IMR-90 (cell line): ENCODE measurements around the gene TAAR1. TPM values are rescaled to one million over a fixed set of nuclear protein-coding genes. Genes with fewer than 3 reads are reported as not detected.

Source experiments
- ATAC-seq: fragments of 200-7000 bp; cut with Tn5 transposase; 2 replicates; pipeline ENCODE4 v1.9.1; 2020; ENCODE audit warnings: low read depth, mild to moderate bottlenecking, moderate library complexity
- BruUV-seq: library from RNA; stranded (reverse); fragments of 400-500 nt; replicated peaks from 2 replicates; lab custom pipeline; 2021; lab: Mats Ljungman, UMichigan
- CTCF ChIA-PET: fragments of 300-600 bp; formaldehyde crosslinking; extraction: SDS; loops from one replicate; lab custom pipeline; 2021; ENCODE audit warnings: antibody characterized with exemption; lab: Yijun Ruan, JAX
- POLR2A ChIA-PET: fragments of 300-600 bp; sonication (Branson Sonifier 250); formaldehyde crosslinking; loops from one replicate; lab custom pipeline; 2022; ENCODE audit warnings: antibody characterized with exemption; ENCODE audit not compliant: unreplicated experiment; lab: Charles Lee
- DNase-seq: peaks from one replicate; pipeline ENCODE4 v3.0.0; 2013
- H2AFZ ChIP-seq: replicated peaks from 2 replicates; pipeline ENCODE3; 2013; ENCODE audit warnings: low read length, mild to moderate bottlenecking; ENCODE audit not compliant: poor library complexity
- H2AK5ac ChIP-seq: 2 replicates; pipeline ENCODE4 v1.6.1; 2013; ENCODE audit warnings: low read depth, low read length, inconsistent platforms
- H2AK9ac ChIP-seq: replicated peaks from 2 replicates; pipeline ENCODE3; 2013; ENCODE audit warnings: mild to moderate bottlenecking, low read depth, low read length, moderate library complexity; ENCODE audit not compliant: poor library complexity
- H2BK120ac ChIP-seq: 2 replicates; pipeline ENCODE4 v1.6.1; 2013; ENCODE audit warnings: low read depth, low read length, inconsistent platforms
- H2BK15ac ChIP-seq: 3 replicates; pipeline ENCODE4 v1.6.1; 2013; ENCODE audit warnings: low read depth, low read length, inconsistent platforms
- H2BK20ac ChIP-seq: 2 replicates; pipeline ENCODE4 v1.6.1; 2013; ENCODE audit warnings: low read depth, mild to moderate bottlenecking, inconsistent platforms, low read length, moderate library complexity
- H2BK5ac ChIP-seq: 2 replicates; pipeline ENCODE4 v1.6.1; 2013; ENCODE audit warnings: mild to moderate bottlenecking, low read depth, low read length, inconsistent platforms; ENCODE audit not compliant: poor library complexity, severe bottlenecking
- H3K14ac ChIP-seq: replicated peaks from 2 replicates; pipeline ENCODE4 v1.6.1; 2013; ENCODE audit warnings: low read depth, low read length, inconsistent platforms
- H3K18ac ChIP-seq: 2 replicates; pipeline ENCODE4 v1.6.1; 2013; ENCODE audit warnings: low read depth, low read length, control low read depth
- H3K23ac ChIP-seq: 2 replicates; pipeline ENCODE4 v1.6.1; 2013; ENCODE audit warnings: low read depth, low read length, inconsistent platforms
- H3K27ac ChIP-seq: 2 replicates; pipeline ENCODE4 v1.5.1; 2013; ENCODE audit warnings: mild to moderate bottlenecking, control low read depth, low read length; ENCODE audit not compliant: insufficient read depth
- H3K27me3 ChIP-seq: 2 replicates; pipeline ENCODE4 v1.6.1; 2013; ENCODE audit warnings: low read length; ENCODE audit not compliant: control insufficient read depth, insufficient read depth
- H3K36me3 ChIP-seq: 2 replicates; pipeline ENCODE4 v1.6.1; 2013; ENCODE audit warnings: low read length, mixed read lengths; ENCODE audit not compliant: control insufficient read depth, insufficient read depth
- H3K4ac ChIP-seq: 2 replicates; pipeline ENCODE4 v1.6.1; 2013; ENCODE audit warnings: low read depth, low read length, inconsistent platforms
- H3K4me1 ChIP-seq: 2 replicates; pipeline ENCODE4 v1.6.1; 2013; ENCODE audit warnings: low read length, mixed read lengths; ENCODE audit not compliant: control insufficient read depth, insufficient read depth
- H3K4me2 ChIP-seq: 2 replicates; pipeline ENCODE4 v1.6.1; 2013; ENCODE audit warnings: low read depth, mild to moderate bottlenecking, control low read depth, low read length, moderate library complexity
- H3K4me3 ChIP-seq: 2 replicates; pipeline ENCODE4 v1.5.1; 2013; ENCODE audit warnings: low read depth, mild to moderate bottlenecking, control low read depth, low read length, moderate library complexity; ENCODE audit not compliant: insufficient read depth
- H3K56ac ChIP-seq: 2 replicates; pipeline ENCODE4 v1.6.1; 2013; ENCODE audit warnings: low read length, inconsistent platforms; ENCODE audit not compliant: insufficient read depth; ENCODE audit errors: extremely low read depth
- H3K79me1 ChIP-seq, 2 experiments: 2 replicates each; pipeline ENCODE4 v1.6.1; 2013; ENCODE audit warnings: low read length in 2 of 2, inconsistent platforms in 1 of 2, low read depth in 1 of 2
- H3K9ac ChIP-seq: 2 replicates; pipeline ENCODE4 v1.6.1; 2013; ENCODE audit warnings: low read depth, low read length, control low read depth
- H3K9me1 ChIP-seq: 2 replicates; pipeline ENCODE4 v1.6.1; 2013; ENCODE audit warnings: low read length, inconsistent platforms; ENCODE audit not compliant: insufficient read depth
- H3K9me3 ChIP-seq: 2 replicates; pipeline ENCODE4 v1.6.1; 2013; ENCODE audit warnings: low read length; ENCODE audit not compliant: control insufficient read depth, insufficient read depth
- H4K20me1 ChIP-seq: 2 replicates; pipeline ENCODE4 v1.6.1; 2013; ENCODE audit warnings: low read length, inconsistent platforms; ENCODE audit not compliant: insufficient read depth
- H4K5ac ChIP-seq: 2 replicates; pipeline ENCODE4 v1.6.1; 2013; ENCODE audit warnings: mild to moderate bottlenecking, low read depth, low read length, control low read depth
- H4K8ac ChIP-seq, 2 experiments: 2 replicates each; pipeline ENCODE4 v1.6.1; 2013; ENCODE audit warnings: low read depth in 2 of 2, low read length in 2 of 2, control low read depth in 1 of 2, inconsistent platforms in 1 of 2
- H4K91ac ChIP-seq: 2 replicates; pipeline ENCODE4 v1.6.1; 2013; ENCODE audit warnings: low read depth, low read length, inconsistent platforms; ENCODE audit not compliant: insufficient read depth
- BHLHE40 ChIP-seq: fragments of 150-350 bp; IDR thresholded peaks from 2 replicates; pipeline ENCODE4 v1.6.1; 2016; ENCODE audit warnings: mild to moderate bottlenecking, low read depth, low read length
- CEBPB ChIP-seq: IDR thresholded peaks from 2 replicates; pipeline ENCODE4 v1.6.1; 2012; ENCODE audit warnings: low read depth, low read length, improper control_type of control experiment
- CHD1 ChIP-seq: IDR thresholded peaks from 2 replicates; pipeline ENCODE4 v1.6.1; 2012; ENCODE audit warnings: low read depth, low read length, improper control_type of control experiment
- CTCF ChIP-seq: conservative IDR thresholded peaks from 2 replicates; pipeline ENCODE4 v1.5.1; 2012; ENCODE audit warnings: mild to moderate bottlenecking, low read depth, low read length, improper control_type of control experiment
- ELK1 ChIP-seq: fragments of 150-350 bp; IDR thresholded peaks from 2 replicates; pipeline ENCODE4 v1.6.1; 2016; ENCODE audit warnings: low read depth, mild to moderate bottlenecking, low read length, moderate library complexity, borderline replicate concordance
- FOS ChIP-seq: fragments of 150-350 bp; IDR thresholded peaks from 2 replicates; pipeline ENCODE4 v1.6.1; 2016; ENCODE audit warnings: low read depth, low read length
- MAFK ChIP-seq: IDR thresholded peaks from 2 replicates; pipeline ENCODE4 v1.6.1; 2012; ENCODE audit warnings: low read depth, low read length, improper control_type of control experiment
- MAZ ChIP-seq: IDR thresholded peaks from 2 replicates; pipeline ENCODE4 v1.6.1; 2012; ENCODE audit warnings: low read depth, mild to moderate bottlenecking, low read length, improper control_type of control experiment, moderate library complexity, borderline replicate concordance
- MXI1 ChIP-seq: IDR thresholded peaks from 2 replicates; pipeline ENCODE4 v1.6.1; 2012; ENCODE audit warnings: low read depth, mild to moderate bottlenecking, low read length, moderate library complexity, borderline replicate concordance
- NFE2L2 ChIP-seq: fragments of 150-350 bp; IDR thresholded peaks from 2 replicates; pipeline ENCODE4 v1.6.1; 2016; ENCODE audit warnings: low read depth, mild to moderate bottlenecking, low read length
- POLR2A ChIP-seq: IDR thresholded peaks from 2 replicates; pipeline ENCODE4 v1.6.1; 2012; ENCODE audit warnings: mild to moderate bottlenecking, low read depth, low read length
- RAD21 ChIP-seq: IDR thresholded peaks from 2 replicates; pipeline ENCODE4 v1.6.1; 2012; ENCODE audit warnings: low read length, improper control_type of control experiment
- RCOR1 ChIP-seq: IDR thresholded peaks from 2 replicates; pipeline ENCODE4 v1.6.1; 2012; ENCODE audit warnings: mild to moderate bottlenecking, low read length, improper control_type of control experiment; ENCODE audit not compliant: insufficient replicate concordance
- RFX5 ChIP-seq: IDR thresholded peaks from 2 replicates; pipeline ENCODE4 v1.8.0; 2012; ENCODE audit warnings: low read depth, mild to moderate bottlenecking, low read length, moderate library complexity
- SMC3 ChIP-seq: fragments of 150-350 bp; IDR thresholded peaks from 2 replicates; pipeline ENCODE4 v1.6.1; 2016; ENCODE audit warnings: low read depth, mild to moderate bottlenecking, antibody characterized with exemption, low read length, moderate library complexity
- USF2 ChIP-seq: fragments of 150-350 bp; IDR thresholded peaks from 2 replicates; pipeline ENCODE4 v1.6.1; 2017; ENCODE audit warnings: mild to moderate bottlenecking, antibody characterized with exemption, low read length, low read depth
- WGBS, 2 experiments: methylation state at CpG; one replicate each; pipeline versions ENCODE4 v1.1.5 to v1.1.7; 2013; ENCODE audit warnings: missing lambda C conversion rate in 2 of 2; ENCODE audit not compliant: insufficient read length in 1 of 2; ENCODE audit errors: extremely low coverage in 2 of 2; 5-methylcytosine and 5-hydroxymethylcytosine counted together
- dilution Hi-C: fragments of 300-500 bp; cut with HindIII; formaldehyde crosslinking; loops from one replicate; pipeline ENCODE4 v1.14.3; 2018; ENCODE audit warnings: low sequenced_read_pairs; ENCODE audit not compliant: unreplicated experiment
- in situ Hi-C: fragments of 300-500 bp; cut with MboI; formaldehyde crosslinking; loops from 3 replicates; pipeline ENCODE4 v1.14.3; 2019; ENCODE audit warnings: low sequenced_read_pairs, inconsistent platforms, mixed read lengths
- intact Hi-C: fragments of 100-400 bp; cut with micrococcal nuclease; formaldehyde crosslinking; loops from 2 replicates; pipeline ENCODE4 v1.10.0; 2022
- polyA plus RNA-seq, 3 experiments: library from polyadenylated mRNA; depleted of rRNA; stranded (reverse); fragments of >200 nt; gene quantifications; 2 replicates each; pipeline ENCODE4 v1.2.3, GENCODE V29; 2012; ENCODE audit warnings: low replicate concordance in 1 of 3
- total RNA-seq: library from RNA; depleted of rRNA; stranded (reverse); fragments of >200 nt; gene quantifications from 2 replicates; pipeline ENCODE4 v1.2.3, GENCODE V29; 2012

The TAAR1 gene
- total and polyA plus RNA-seq, 2 of the 4 experiments (the other 2 are of a cell fraction), result not detected

- no TSS peak for BruUV-seq
- no peak overlapping the region for H2AFZ ChIP-seq
- ChIA-PET POLR2A (no interaction called here), CTCF (interaction anchor here (0.6 to 0.9 kb wide), 2 partner anchors 32 to 114 kb away, joined by 3 to 7 read pairs; no protein-coding TSS in a partner anchor)
- H3K36me3 ChIP-seq, result no peaks in the 10 kb centered on the region
- H3K4me3 ChIP-seq, result no peak overlapping the region
- H3K14ac ChIP-seq, result no peak overlapping the region
- no peak overlapping the region for H3K4ac ChIP-seq
- H4K91ac ChIP-seq, result no peak overlapping the region
- DNase-seq, result no peak
- no peak overlapping the region for H4K5ac ChIP-seq
- H2BK5ac ChIP-seq, result no peak overlapping the region
- TF ChIP-seq POLR2A, result no peak
- TF ChIP-seq SMC3, result no peak
- no peak for TF ChIP-seq MAZ
- TF ChIP-seq RFX5, result no peak
- TF ChIP-seq CEBPB, result no peak
- TF ChIP-seq RAD21, result no peak
- TF ChIP-seq MAFK, result no peak
- TF ChIP-seq CHD1, result no peak
- TF ChIP-seq NFE2L2, result no peak
- TF ChIP-seq FOS, result no peak
- TF ChIP-seq ELK1, result no peak
- TF ChIP-seq CTCF, result no peak
- TF ChIP-seq RCOR1, result no peak
- no peak for TF ChIP-seq USF2
- no peak for TF ChIP-seq BHLHE40
- TF ChIP-seq MXI1, result no peak
- no peak overlapping the region for H2BK120ac ChIP-seq
- intact Hi-C loops (no loop called here), in situ Hi-C loops (no loop called here), dilution Hi-C loops (no loop called here)
- H3K4me1 ChIP-seq, result no peaks in the 10 kb centered on the region
- no peak overlapping the region for H2BK15ac ChIP-seq
- H3K23ac ChIP-seq, result no peak overlapping the region
- no peak overlapping the region for H2BK20ac ChIP-seq
- 100% methylated on average over 1 of the region's 4 CpGs; no CpG with 5 or more reads in 1 of the 2 experiments for WGBS, 2 experiments
- no peaks in the 10 kb centered on the region for H4K20me1 ChIP-seq
- H3K27me3 ChIP-seq, result peaks cover 25% of the 10 kb centered on the region
- no peak overlapping the region for H2AK5ac ChIP-seq
- no peaks in the 10 kb centered on the region for H3K9me1 ChIP-seq
- no peak overlapping the region for H2AK9ac ChIP-seq
- H3K56ac ChIP-seq, result no peak overlapping the region
- no peak overlapping the region for H3K4me2 ChIP-seq
- H4K8ac ChIP-seq, result no peak overlapping the region
- H3K9me3 ChIP-seq, result no peaks in the 10 kb centered on the region
- no peak overlapping the region for H3K27ac ChIP-seq
- H3K18ac ChIP-seq, result no peak overlapping the region
- H3K9ac ChIP-seq, result no peak overlapping the region
- no peaks in the 10 kb centered on the region for H3K79me1 ChIP-seq
- ATAC-seq, result no peak
Measured at GRCh38 chr6:132634796-132635195, 24.2 kb downstream of the TAAR1 start.
